ENCODE results near the gene CFAP69. TPM values are rescaled to one million over a fixed set of nuclear protein-coding genes. Genes with fewer than 3 reads are reported as not detected.

Gene CFAP69
- total and polyA plus RNA-seq, 2 of the 8 experiments (the other 6 are each of a cell fraction or from before 2014, with no cell fraction given) = 1.00 to 3.8 TPM

- TF ChIP-seq CHD7 (IDR thresholded peaks at IDR 0.05; ENCODE audit: insufficient replicate concordance, low read length) (no peak), SIRT6 (IDR thresholded peaks at IDR 0.05; ENCODE audit: low read length) (no peak), SIX5 (IDR thresholded peaks at IDR 0.05; ENCODE audit: low read depth, low read length) (no peak), TBP (IDR thresholded peaks at IDR 0.05; ENCODE audit: low read depth, low read length) (no peak), CEBPB (IDR thresholded peaks at IDR 0.05; ENCODE audit: low read depth, low read length) (no peak), NRF1 (IDR thresholded peaks at IDR 0.05; ENCODE audit: low read depth, low read length) (no peak), ZNF274 (IDR thresholded peaks at IDR 0.05; ENCODE audit: borderline replicate concordance, extremely low read depth, low read length) (no peak), TCF12 (IDR thresholded peaks at IDR 0.05; ENCODE audit: low read depth, low read length) (no peak)
Observed at GRCh38 chr7:90207956-90208355, 37.0 kb upstream of the CFAP69 start (continued).
